ENCODE results near the gene TMEM202.

GRCh38 chr15:72368325-72368724 lies 29.8 kb upstream of the TMEM202 start:
- no peak for TF ChIP-seq POLR2AphosphoS5 (IDR thresholded peaks at IDR 0.05; ENCODE audit: borderline replicate concordance, low read depth, low read length)
- TF ChIP-seq EZH2 (IDR thresholded peaks at IDR 0.05): no peak
